ENCODE measurements around the gene YTHDC2.

- TF ChIP-seq CTCF (IDR thresholded peaks at IDR 0.05), result no peak
- no peak for TF ChIP-seq POLR2A (IDR thresholded peaks at IDR 0.05)
These were observed 85.4 kb downstream of the YTHDC2 start for GRCh38 chr5:113598926-113599325.

Data from esophagus squamous epithelium (tissue), 4 donors.